ENCODE measurements around the gene CHMP2B.
A peak's percentile ranks its signal among the peaks of the same experiment; 100 is the strongest.
"Not testable (repeated sequence)": the region's sequence is repeated elsewhere in the genome, so short reads cannot be mapped to it uniquely, and the experiment has no call there.

The CHMP2B gene

GRCh38 chr3:87233805-87234204 is 6.7 kb downstream of the CHMP2B start:
- DNase-seq, result no peak

- DNase-seq, result no peak
These were observed 9.0 kb downstream of the CHMP2B start for GRCh38 chr3:87236093-87236492.

- no peak for DNase-seq
These were observed 19.7 kb downstream of the CHMP2B start for GRCh38 chr3:87246662-87247429.

- no peak for DNase-seq
These were observed 20.3 kb downstream of the CHMP2B start for GRCh38 chr3:87247430-87247773.

- not testable (repeated sequence) for DNase-seq
These were observed 21.1 kb downstream of the CHMP2B start for GRCh38 chr3:87248231-87248630.

- no peak for DNase-seq
These were observed 21.7 kb downstream of the CHMP2B start for GRCh38 chr3:87248831-87249230.

- DNase-seq, result no peak
These were observed 22.9 kb downstream of the CHMP2B start for GRCh38 chr3:87250009-87250408.

- peak; percentile 4 for DNase-seq
These were observed 33.2 kb downstream of the CHMP2B start for GRCh38 chr3:87260270-87260669.

GRCh38 chr3:87261925-87262324 is 34.8 kb downstream of the CHMP2B start:
- no peak for DNase-seq

- DNase-seq, result no peak
These were observed 41.0 kb downstream of the CHMP2B start for GRCh38 chr3:87267953-87268645.

GRCh38 chr3:87268646-87269211 is 41.6 kb downstream of the CHMP2B start:
- no peak for DNase-seq

GRCh38 chr3:87269723-87270122 is 42.6 kb downstream of the CHMP2B start:
- no peak for DNase-seq

GRCh38 chr3:87270908-87271700 is 44.0 kb downstream of the CHMP2B start:
- no peak for DNase-seq

GRCh38 chr3:87272718-87273341 is 45.7 kb downstream of the CHMP2B start:
- DNase-seq, result no peak

GRCh38 chr3:87276484-87276883 is 49.4 kb downstream of the CHMP2B start, which contains the start of gene POU1F1:
Gene POU1F1, minus strand, starts transcription at chr3:87276584. Its CDS starts 122 bp downstream, at chr3:87276462.
- DNase-seq, result no peak

GRCh38 chr3:87287011-87287410 is 59.9 kb downstream of the CHMP2B start:
- DNase-seq, result no peak

GRCh38 chr3:87288446-87288845 is 61.3 kb downstream of the CHMP2B start:
- DNase-seq, result no peak

GRCh38 chr3:87298111-87298718 is 71.1 kb downstream of the CHMP2B start:
- DNase-seq, result peak; percentile 17

- not testable (repeated sequence) for DNase-seq
These were observed 77.9 kb downstream of the CHMP2B start for GRCh38 chr3:87305031-87305430.
